T-helper 2 cell (primary cell): ENCODE results near the gene KCNK3.
"Not testable (repeated sequence)": the region's sequence is repeated elsewhere in the genome, so short reads cannot be mapped to it uniquely, and the experiment has no call there.

Source experiments
- DNase-seq, 5 experiments: peaks; one replicate each; pipeline versions ENCODE4 v3.0.0 to v3.0.0-alpha.2; 2012 to 2022
- total RNA-seq, 2 donors: gene quantifications; one replicate each; lab custom pipeline; 2026; lab: John Stamatoyannopoulos, UW

KCNK3 gene
- 0 to 0.07 reads per million in 2 donors for total RNA-seq

DNA sequence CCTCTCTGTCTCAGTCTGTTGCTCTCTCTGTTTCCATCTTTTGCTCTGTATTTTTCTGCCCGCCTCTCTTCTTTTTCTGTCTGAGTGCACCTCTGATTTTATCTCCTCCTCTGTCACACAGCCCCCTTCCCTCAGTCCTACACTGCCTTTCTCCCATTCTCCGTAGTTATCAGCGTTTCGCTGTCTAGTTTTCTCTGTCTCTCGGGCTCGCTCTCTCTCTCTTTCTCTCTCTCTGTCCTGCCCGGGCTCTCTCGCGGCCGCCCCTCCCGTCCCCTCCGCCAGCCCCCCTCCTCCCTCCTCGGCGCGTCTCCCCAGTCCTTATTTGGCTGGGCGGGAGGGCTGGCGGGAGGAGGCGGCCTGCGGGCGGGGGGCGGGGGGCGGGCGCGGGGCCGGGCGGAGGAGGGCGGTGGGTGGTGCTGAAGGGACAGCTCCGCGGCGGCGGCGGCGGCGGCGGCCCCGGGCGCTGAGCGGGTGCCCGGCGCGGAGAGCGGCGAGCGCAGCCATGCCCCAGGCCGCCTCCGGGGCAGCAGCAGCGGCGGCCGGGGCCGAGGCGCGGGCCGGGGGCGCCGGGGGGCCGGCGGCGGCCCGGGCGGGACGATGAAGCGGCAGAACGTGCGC, at the start of gene KCNK3:
Gene KCNK3 (plus strand): TSS at position 444 of the 618 bp plus-strand sequence. CDS start 154 bp downstream, at position 598.
- peak in 3 of 5 experiments; percentile 3 to 30 (median 15) for DNase-seq

DNA sequence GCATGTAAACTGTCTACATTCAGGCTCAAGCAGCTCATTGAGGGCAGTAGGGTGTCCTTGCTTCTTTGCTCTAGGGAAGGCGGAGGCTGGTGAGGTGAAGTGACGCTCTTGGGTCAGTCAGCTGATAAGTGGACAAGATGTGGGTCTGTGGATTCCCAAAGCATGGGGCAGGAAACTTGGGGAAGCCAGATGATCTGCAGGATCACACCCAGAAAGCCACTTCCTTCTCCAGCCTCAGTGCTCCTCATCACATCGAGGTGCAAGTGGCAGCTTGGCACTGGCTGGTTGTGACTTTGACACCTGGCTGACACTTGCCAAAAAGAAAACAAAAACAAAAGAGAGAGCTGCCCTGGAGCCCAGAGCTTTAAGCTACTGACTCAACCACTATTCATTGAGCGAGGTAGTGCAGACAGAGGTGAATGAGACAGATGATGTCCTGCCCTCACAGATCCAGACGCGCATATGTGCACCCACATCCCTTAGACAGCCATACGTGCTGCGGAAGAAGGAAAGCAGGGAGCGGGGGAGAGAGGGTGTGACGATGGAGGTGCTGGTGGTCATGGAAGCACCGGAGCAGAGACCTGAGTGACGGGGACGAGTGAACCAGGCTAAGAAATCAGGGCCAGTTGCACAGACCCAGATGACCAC, 48.2 kb upstream of the KCNK3 start:
- no peak for DNase-seq

DNA sequence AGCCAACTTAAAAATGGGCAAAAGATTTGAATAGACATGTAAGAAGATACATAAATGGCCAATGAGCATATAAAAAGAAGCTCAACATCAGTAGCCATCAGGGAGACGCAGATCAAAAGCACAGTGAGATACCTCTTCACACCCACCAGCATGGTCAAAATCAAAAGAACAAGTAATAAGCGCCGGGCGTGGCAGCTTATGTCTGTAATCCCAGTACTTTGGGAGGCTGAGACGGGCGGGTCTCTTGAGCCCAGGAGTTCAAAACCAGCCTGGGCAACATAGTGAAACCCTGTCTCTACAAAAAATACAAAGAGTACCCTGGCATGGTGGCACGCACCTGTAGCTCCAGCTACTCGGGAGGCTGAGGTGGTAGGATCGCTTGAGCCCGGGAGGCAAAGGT, 46.8 kb upstream of the KCNK3 start:
- DNase-seq, result no peak

DNA sequence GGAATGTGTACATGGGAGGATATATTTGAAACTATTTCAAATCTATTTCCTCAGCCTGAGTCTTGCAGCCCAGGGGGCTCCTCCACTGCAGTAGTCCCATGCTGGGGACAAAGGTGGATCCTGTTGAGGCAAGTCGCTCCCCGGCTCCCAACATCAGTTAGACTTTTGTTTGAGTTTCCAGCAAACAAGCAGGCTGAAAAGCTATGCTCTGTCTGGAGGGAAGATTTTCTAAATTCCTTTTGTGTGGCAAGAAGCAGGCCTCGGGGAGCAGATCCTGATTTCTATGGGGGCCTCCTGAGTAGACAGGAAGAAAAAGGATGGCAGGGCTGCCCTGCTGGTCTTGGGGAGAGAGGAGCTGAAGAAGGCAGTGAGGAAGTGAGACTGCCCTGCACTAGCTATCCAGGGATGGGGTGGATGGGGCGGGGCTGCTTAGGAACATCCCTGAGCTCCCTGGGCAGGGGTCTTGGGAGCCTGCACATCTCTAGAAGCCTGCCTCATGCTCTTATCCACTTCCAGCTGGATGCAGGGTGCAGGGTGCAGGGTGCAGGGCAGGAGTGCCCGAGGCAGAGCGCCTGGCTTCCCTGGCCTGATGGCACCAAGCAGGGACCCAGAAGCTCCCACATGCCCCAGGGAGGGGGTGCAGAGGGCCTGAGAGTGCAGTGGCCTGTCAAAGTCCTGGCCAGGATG, 45.4 kb upstream of the KCNK3 start:
- DNase-seq, result no peak

DNA sequence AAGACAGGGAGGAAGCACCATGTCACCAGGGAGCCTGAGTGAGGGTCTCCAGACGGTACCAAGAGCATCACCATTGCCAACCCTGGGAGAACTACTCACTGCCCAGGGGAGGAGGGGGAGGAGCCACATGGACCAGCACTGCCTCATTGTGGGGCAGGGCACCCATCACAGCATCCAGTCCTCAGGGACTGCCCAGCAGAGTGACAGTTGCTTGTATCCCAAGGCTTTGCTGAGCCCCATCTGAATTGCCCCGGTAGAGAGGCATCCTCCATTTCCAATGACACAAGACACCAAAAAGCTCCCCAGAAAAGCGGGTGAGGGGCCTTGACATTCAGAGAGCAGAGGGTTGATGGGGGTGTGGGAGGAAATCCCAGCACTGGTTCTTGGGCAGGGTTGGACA, 44.5 kb upstream of the KCNK3 start:
- DNase-seq, result no peak

DNA sequence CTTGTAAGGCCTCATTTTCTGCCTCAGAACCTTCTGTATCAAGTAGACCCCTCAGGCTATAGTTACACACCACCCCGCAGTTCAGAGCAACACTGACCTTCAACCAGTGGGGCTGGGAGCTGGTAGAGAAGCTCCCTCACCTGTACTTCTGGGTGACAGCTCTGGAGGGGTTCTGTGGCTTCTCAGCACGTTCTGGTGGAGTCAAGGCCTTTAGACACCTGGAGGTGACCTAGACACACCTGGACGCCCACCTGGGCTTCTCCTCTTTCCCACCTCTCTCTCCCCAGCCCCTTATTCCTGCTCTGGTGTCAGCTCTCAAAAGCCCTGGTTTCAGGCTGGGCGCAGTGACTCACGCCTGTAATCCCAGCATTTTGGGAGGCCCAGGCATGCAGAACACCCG, 44.0 kb upstream of the KCNK3 start:
- DNase-seq, result no peak

DNA sequence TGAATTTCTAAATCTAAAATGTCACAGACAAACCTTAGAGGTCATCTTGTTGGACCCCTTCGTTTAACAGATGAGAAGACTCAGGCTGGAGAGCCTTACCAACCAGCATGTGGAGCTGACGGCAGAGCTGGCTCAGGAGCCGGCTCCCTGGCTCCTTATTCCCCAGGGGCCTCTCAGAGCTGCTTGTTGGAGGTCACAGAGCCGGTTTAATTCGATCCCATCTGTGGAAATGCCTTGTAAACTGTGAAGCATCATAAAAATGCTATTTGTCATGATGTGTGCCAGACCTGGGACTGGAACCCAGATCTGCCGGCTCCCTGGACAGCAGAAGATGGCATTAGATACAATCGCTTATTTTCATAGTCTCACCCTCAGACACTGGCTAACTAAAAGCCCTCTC, 43.2 kb upstream of the KCNK3 start:
- no peak for DNase-seq

DNA sequence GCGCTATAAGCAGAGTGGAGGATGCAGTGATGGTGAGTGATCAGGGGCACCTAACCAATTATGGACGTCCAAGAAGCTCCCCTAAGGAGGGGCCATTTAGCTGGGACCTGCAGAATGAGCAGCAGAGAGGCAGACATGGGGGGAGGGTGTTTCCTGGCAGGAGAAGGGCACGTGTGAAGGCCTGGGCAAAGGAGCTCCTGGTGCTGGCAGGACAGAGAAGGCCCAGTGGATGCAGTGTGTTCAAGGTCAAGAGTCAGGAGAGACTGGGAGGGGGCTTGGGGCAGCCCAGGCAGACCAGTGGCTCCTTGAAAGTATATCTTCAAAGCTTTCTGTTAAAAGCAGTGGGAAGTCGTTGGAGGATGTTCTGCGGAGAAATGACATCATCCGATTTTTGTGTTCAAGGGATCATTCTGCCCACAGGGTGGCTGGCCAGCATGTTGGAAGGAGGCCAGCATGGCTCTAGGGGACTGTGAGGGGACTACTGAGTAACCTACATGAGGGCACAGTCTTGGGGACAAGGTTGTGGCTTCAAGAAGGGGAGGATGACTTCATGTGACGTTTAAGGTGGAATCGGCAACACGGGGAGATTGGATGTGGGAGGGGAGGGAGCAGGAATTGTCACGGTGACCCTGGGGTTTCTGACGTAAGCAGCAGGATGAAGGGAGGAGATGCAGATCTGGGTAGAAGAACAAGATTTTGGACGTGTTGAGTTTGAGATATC, 42.4 kb upstream of the KCNK3 start:
- DNase-seq, result no peak

DNA sequence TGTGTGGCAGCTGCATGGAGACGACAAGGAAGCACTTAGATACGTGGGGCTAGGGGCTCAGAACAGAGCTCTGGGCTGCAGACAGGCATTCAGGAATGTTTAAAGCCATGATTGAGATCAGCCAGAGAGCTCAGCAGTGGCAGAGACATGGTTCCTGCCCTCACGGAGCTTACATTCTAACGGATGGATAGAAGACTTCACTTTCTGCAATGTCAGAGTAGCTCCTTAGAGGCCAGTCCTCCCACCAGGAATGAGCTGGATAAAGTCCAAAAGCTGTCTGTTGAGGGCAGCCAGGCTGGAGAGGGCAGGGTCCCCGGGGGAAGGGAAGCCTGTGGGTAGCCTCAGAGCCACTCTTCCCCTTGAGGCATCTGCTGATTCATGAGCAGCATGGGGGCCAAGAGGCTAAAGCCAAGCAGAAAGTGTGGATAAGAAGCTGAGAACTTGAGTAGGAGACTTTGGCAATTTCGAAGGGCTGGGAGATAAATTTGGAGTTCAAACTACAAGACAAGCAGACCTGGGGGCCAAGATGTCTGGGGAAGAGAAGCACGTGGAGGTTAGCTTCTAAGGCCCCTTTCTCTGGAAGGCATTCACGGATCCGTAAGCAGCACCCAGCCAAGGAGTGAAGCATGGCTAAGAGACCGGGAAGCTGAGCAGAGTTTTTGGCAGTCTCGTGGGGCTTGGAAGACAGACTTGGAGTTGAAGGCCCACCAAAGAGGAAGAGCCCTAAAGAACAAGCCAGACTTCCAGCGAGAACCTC, 41.6 kb upstream of the KCNK3 start:
- DNase-seq, result no peak

DNA sequence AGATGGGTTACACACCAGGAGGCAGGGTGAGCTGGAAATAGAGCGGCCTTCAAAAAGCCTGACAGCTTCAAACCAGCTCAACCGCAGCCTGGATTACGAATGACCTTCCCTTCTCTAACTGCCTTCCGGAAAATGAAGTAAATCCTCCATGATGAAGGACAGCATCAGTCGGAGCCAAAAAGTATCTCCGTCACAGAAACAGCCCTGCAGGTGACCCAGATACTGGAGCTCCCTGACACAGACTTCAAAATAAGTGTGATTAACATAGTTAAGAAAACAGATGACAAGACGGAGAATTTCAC, 41.1 kb upstream of the KCNK3 start:
- no peak for DNase-seq

DNA sequence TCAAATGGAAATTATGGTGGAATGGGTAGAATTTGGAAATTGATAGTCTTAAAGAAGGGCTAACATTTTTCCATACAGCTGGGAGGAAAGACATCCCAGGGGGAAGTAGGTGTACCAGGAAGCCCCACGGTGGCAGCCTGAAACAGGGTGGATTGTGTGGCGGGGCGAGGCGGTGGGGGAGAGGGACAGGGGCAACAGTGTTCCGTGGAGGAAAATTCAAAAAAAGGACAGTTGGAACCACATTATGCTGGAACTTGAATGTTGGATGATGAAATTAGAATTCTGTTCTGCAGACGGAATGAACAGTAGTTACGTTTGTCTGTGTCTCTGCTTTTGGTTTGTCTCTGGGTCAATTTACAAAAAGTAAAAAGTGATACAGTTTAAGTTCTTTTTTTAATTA, 40.7 kb upstream of the KCNK3 start:
- no peak for DNase-seq

DNA sequence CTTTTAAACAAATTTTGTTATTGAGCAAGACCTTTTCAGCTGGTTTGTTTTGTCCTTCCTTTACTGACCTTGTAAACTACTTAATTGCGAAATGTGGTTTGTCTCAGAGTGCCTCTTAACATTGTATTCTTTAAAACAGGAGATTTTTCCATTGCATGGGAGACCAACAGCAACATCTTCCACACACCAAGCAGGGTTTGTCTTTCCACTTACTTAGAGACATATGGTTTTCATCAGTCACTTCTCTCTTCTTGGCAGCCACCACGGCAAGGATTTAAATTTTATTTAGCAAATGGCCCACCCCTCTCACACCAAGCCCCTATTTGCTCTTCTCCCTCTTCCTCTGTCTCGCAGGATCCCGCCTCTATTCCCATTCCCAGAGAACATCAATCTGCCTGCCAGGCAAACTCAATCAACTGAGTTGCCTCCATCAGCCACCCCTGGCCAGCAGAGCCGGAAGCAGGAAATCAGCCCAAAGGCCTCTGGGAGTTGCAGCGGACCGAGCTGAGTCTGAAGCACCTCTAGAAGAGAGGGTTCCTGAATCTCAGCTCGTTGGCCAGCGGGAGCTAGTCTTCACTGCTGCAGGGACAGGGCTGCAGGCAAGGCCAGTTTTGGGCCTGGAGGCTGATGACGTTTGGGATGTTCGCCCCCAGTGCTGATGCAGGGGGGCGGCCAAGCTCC, 40.0 kb upstream of the KCNK3 start:
- DNase-seq, result no peak

DNA sequence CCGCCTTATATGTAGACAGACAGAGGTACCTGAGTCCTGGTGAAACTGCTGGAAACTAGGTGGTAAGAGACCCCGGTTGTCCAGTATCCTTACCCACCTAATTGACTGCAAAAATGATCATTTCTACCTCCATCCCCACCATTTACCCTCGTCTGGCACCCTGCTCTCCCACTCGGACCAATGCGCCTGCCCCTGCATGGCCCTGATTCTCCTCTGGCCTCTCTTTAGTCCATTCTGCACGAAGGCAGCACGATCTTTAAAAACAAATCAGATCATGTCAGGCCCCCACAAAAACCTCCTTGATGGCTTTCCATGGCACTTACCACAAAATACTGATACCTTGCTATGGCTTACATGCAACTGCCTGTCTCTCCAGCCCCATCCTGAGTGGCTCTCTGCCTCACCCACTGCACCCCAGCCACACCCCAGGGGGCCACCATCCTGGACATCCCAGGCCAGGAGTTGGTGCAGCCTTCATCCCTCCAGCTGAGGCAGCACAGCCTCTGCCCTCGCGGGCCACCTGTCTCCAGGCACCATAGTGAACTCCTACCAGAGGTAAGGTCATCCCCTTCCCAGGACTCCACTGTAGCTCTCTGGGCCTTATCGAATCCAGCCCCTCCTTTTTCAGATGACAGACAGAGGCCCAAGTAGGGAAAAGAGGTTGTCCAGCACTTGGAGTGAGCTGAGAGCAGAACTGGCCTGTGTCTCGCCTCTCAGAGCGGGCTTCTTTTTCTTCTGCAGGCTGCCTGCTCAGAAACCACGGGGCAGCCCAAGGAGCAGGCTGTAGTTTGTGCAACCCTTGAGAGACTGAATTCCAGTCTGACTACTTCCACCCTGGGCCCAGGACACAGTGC, 39.1 kb upstream of the KCNK3 start:
- DNase-seq, result no peak

DNA sequence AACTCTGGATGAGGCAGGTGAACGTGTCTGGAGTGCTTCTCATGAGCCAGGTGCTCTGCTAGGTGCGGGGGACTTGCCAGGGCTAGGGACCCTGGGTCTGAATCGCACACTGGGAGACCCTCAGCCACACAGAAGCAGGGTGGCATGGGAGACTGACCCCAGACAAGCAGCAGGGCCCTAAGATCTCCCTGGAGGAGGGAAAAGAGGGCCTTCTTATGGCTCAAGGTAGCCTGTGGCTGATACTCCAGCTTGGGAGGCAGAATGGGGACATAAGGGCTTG, 38.5 kb upstream of the KCNK3 start:
- DNase-seq, result no peak

DNA sequence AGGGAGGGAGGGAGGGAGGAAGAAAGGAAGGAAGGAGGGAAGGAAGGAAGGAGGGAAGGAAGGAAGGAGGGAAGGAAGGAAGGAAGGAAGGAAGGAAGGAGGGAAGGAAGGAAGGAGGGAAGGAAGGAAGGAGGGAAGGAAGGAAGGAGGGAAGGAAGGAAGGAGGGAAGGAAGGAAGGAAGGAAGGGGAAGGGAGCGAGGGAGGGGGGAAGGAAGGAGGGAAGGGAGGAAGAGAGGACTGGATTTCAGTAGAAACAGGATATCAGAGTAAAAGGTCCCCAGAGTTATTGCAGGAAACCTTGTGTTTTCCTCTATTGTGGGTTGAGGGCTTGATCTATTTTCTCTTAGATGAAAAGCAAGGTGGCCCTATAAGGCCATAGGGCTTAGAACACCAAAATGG, 37.4 kb upstream of the KCNK3 start:
- DNase-seq, result not testable (repeated sequence)

DNA sequence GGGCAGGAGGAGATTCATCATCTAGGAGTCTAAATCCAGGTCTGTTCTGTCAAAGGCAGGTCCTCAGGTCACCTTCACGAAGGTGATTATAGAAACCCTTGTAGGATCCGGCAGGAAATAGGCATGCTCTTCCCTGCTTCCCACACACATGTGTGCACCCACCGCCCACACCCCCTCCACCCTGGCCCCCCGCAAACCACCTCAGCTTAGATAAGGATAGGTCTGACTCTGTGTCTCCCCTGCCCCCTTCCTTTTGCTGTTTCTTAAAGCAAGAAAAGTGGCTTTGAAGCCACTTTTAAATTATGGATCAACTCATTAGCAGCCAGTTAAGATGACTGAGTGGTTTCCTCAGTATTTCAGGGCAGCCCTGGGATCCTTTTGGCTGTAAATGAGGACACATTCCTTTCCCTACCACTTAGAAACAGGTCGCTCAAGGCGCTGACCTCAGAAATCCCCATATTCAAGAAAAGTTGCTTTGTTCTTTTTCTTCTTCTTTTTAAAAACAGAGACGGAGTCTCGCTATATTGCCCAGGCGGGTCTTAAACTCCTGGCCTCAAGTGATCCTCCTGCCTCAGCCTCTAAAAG, 36.8 kb upstream of the KCNK3 start:
- no peak for DNase-seq

DNA sequence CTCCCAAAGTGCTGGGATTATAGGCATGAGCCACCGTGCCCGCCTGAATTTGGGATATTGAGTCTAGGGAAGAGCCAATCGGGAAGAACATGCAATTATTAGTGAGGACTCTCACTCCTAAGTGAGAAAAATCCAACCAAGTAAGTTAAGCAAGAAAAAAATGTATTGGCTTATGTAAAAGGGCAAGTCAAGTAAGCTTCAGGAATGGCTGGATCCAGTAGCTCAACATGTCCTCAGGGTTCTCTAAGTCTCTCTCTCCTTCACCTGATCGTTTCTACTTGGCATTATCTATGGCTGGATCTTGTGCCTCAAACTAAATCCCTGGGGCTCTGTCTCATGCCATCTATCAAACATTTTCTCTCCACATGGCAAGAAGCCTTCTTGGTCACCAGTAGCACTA, 35.3 kb upstream of the KCNK3 start:
- no peak for DNase-seq

DNA sequence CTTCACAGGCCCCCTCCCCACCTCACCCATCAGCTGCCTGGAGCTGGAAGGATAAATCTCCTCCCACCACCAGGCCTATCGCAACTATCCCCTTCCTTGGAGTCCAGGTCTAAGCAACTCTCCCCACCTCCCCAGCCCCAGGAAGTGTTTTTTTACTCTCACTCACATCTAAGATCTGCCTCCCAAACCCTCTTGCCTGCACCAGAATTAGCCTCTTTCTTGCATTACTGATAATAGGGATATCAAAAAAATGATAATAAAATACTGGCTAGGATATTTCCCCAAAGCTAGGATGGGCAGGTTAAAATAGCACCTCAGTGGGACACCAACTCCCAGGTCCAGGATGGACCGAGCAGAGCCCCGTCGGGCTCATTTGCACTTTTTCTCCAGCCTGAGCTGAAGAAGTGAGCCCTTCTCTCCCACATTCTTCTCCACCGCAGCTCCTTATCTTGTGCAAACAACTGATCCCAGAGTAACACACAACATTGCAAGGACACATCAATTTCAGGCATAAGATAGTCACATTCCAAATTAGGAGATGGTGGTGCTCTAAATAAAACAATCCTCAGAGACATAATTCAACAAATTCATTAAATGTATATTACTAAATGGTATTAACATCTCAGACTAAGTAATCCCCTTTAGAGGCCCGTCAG, 33.7 kb upstream of the KCNK3 start:
- no peak for DNase-seq

DNA sequence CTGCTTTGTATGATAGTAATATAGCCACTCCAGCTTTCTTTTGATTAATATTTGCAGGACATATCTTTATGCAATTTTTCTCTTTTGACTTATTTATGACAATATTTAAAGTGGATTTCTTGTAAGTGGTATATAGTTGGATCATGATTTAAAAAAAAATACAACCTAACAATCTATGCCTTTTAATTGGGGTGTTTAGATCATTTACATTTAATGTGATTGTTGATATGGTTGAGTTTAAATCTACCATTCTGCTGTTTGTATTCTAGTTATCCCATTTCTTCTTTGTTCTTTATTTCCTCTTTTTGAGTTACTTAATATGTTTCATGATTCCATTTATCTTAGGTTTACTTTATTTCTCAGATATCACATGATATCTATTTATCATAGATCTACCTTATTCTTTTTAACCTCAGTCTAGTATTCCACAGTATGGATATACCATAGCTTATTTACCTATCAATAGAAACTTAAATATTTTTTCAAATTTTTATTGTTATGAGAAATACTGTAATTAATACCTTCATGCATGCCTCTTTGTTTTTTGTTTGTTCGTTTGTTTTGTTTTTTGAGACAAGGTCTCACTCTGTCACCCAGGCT, 32.1 kb upstream of the KCNK3 start:
- DNase-seq, result no peak

DNA sequence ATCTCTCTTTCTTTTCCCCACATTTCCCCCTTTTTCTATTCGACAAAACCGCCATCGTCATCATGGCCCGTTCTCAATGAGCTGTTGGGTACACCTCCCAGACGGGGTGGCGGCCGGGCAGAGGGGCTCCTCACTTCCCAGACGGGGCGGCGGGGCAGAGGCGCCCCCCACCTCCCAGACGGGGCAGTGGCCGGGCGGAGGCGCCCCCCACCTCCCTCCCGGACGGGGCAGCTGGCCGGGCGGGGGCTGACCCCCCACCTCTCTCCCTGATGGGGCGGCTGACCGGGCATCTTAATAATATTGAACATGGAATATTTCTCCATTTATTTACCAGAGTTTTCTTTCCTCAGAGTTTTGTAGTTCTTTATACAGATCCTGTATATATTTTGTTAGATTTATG, 27.2 kb upstream of the KCNK3 start:
- not testable (repeated sequence) for DNase-seq
